Lower leg skin (tissue), 4 donors: ENCODE data around the gene DNASE1L3. TPM values are rescaled to one million over a fixed set of nuclear protein-coding genes. Genes with fewer than 3 reads are reported as not detected.

Experiments used
- DNase-seq, 2 donors: peaks; one replicate each; pipeline ENCODE4 v3.0.0-alpha.2; 2019; ENCODE audit warnings: low spot score in 2 of 2
- H3K4me3 ChIP-seq: fragments of 200-600 bp; sonication (generic); 2 replicates; pipeline ENCODE4 v1.5.1; 2017; ENCODE audit warnings: mild to moderate bottlenecking, low read depth; ENCODE audit not compliant: poor library complexity, severe bottlenecking
- POLR2A ChIP-seq, 2 donors: fragments of 450-650 bp; IDR thresholded peaks; one replicate each; pipeline ENCODE4 v1.6.1; 2016 to 2017; ENCODE audit warnings: antibody characterized with exemption in 2 of 2, mild to moderate bottlenecking in 1 of 2, moderate library complexity in 1 of 2
- WGBS, 2 donors: methylation state at CpG; one replicate each; pipeline ENCODE4 v1.1.5; 2018; 5-methylcytosine and 5-hydroxymethylcytosine counted together
- intact Hi-C: fragments of 100-400 bp; cut with DNase I; formaldehyde crosslinking; loops from one replicate; pipeline ENCODE4 v1.15.0; 2023; ENCODE audit warnings: low total_unique reads
- total RNA-seq, 4 donors: library from RNA; depleted of rRNA; stranded (reverse); fragments of >200 nt; gene quantifications; one replicate each; pipeline ENCODE4 v1.1.0, GENCODE V29; 2016
- TF ChIP-seq, protein P1 (sequence below), 3 donors: fragments of 450-650 bp; IDR thresholded peaks; one replicate each; pipeline ENCODE4 v1.5.1; 2016; ENCODE audit warnings: antibody characterized with exemption in 3 of 3, mild to moderate bottlenecking in 3 of 3, moderate library complexity in 2 of 3

The DNASE1L3 gene
- total RNA-seq, 4 donors from 2014 or later, result 0.76 to 8.1 (median 3.1) TPM

DNA sequence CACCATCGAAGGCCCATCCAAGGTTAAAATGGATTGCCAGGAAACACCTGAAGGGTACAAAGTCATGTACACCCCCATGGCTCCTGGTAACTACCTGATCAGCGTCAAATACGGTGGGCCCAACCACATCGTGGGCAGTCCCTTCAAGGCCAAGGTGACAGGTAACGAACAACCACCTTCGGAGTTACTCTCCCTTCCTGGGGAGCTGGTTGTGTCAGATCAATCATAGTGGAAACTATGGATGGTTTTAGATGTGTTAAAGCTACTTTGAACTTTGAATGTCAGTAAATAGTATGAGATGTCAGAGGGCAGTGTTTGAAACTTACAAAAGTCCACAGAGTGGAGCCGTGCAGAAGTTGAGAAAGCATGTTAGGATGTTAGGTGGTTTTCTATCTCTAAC is 42.3 kb downstream of the DNASE1L3 start:
- H3K4me3 ChIP-seq, result no peak overlapping the region
- 76 to 93% methylated on average over 7 of the region's 7 CpGs for WGBS, 2 donors
- DNase-seq, result no peak
- TF ChIP-seq, protein P1, sequence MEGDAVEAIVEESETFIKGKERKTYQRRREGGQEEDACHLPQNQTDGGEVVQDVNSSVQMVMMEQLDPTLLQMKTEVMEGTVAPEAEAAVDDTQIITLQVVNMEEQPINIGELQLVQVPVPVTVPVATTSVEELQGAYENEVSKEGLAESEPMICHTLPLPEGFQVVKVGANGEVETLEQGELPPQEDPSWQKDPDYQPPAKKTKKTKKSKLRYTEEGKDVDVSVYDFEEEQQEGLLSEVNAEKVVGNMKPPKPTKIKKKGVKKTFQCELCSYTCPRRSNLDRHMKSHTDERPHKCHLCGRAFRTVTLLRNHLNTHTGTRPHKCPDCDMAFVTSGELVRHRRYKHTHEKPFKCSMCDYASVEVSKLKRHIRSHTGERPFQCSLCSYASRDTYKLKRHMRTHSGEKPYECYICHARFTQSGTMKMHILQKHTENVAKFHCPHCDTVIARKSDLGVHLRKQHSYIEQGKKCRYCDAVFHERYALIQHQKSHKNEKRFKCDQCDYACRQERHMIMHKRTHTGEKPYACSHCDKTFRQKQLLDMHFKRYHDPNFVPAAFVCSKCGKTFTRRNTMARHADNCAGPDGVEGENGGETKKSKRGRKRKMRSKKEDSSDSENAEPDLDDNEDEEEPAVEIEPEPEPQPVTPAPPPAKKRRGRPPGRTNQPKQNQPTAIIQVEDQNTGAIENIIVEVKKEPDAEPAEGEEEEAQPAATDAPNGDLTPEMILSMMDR (IDR thresholded peaks at IDR 0.05), result no peak
- intact Hi-C loops, result no loop called here

DNA sequence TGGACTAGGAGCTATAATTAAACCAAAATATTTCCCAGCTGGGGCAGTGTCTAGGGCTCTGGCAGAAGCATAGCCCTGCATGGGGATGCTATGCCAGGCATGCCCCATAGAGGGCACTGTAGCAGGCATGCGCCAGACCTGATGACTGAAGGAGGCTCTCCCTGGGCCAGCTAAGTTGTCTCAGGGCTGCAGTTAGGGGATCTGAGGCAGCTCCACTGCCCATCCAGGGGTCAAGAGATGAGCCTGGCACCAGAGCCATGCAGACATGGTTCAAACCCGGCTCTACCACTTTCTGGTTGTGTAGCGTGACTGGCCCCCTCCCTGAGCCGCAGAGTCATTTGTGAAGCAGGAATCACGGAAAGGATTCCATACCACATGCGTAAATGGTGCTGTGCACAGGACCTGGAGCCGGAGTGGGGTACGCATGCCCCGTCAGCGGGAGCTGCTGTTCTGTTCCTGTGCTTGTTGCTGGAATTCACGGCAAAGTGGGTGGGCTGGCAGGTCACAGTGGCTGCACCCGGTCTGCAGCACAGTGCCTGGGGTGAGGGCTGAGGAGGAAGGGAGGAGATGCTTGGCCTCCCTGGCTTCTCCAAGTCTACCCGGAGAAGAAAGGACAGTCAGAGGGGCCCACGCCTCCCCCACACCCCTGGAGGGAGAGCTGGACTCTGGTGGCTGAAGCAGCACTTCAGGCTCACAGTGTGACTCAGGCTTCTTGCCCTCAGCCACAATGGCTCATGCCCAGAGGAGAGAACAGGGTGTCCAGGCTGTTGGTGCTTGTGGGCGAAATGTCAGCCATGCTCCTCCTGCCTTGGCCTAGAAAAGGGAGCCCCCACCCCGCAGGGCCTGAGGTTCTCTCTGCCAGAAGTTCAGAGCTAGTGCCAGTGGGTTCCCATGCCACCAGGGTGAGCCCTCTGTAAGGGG is 43.1 kb downstream of the DNASE1L3 start:
- H3K4me3 ChIP-seq, result no peak overlapping the region
- DNase-seq, result no peak
- 78 to 87% methylated on average over 15 to 16 of the region's 16 CpGs for whole genome bisulfite sequencing, 2 donors
- intact Hi-C loops, result no loop called here
- TF ChIP-seq, protein P1 (IDR thresholded peaks at IDR 0.05), result peak in 1 of 3 donors; percentile 42
- no peak for TF ChIP-seq POLR2A (IDR thresholded peaks at IDR 0.05)

DNA sequence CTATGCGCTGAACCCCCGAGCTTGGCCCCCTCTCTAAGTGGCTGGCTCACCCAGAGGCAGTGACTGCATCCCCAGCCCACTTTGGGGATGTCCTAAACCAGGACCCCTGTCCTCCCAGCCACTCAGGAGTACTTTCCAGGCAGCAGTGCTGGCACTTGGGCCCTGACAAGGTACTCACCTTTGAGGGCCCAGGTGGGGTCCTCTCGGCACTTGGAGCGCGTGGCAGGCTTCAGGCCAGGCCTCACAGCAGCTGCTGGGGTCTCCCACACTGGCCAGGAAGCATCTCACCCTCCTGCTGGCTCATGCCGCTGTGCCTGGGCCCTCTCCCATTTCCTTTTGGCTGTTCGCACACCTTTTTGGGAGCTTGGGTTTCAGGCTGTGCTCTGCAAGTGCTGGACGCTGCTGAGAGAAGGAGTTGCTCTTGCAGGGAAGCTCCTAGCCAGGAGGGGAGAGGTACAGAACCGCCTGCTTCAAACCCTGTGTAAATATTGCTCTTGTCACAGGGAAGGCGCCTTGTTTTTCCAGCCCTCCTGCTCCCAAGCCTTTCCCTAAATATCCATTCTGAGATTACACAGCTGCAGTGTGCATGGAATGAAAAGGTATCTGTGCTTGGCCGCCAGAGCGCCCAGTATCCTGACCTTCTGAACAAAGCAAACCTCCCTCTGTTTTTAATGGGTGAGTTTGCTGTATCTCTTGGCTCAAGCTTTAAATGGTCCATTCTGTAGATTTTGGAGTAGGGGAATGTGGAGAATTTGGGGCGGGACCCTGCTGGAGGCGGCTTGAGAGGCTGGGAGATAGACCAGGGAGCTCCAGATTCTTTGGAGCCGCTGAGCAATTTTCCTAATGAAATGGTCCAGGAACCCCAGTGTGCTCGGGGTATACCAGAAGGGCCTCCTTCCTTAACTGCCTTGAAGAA is 45.6 kb downstream of the DNASE1L3 start:
- TF ChIP-seq POLR2A (IDR thresholded peaks at IDR 0.05), result no peak
- TF ChIP-seq, protein P1 (IDR thresholded peaks at IDR 0.05), result no peak
- H3K4me3 ChIP-seq, result no peak overlapping the region
- 79% methylated on average over 16 of the region's 16 CpGs for WGBS, 2 donors
- intact Hi-C loops, result no loop called here
- no peak for DNase-seq

DNA sequence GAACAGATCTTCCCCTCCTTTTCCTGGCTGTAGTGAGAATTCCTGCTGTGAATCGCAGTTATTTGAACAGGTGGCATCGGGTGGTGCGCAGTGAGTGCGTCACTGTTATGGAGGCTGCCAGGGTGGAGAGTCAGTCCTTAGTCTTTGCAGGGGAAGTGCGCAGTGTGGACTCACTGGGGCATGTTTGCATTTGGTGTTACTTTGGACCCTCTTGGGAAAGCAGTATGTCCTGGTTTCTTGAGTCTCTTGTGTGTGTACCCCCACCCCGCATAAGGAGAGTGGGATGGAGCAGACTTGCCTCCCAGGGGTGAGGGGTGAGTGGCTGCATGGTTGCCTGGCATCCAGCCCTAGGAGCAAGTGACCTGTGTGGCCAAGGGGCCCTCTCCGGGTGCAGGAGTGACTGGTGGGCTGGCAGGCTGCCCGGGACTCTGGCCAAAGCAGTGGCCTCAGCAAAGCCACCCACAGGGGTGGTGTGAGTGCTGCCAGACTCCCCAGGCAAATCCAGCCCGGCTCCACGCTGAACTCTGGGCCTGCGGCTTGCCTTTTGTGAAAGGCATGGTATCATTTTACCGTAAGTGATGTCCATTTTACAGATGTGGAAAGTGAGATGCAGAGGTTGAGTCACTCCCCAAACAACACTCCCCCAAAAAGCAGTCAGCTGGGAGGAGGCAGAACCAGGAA is 46.4 kb downstream of the DNASE1L3 start:
- no peak for DNase-seq
- no peak overlapping the region for H3K4me3 ChIP-seq
- 73 to 76% methylated on average over 11 to 12 of the region's 12 CpGs for WGBS, 2 donors
- TF ChIP-seq POLR2A (IDR thresholded peaks at IDR 0.05), result no peak
- TF ChIP-seq, protein P1 (IDR thresholded peaks at IDR 0.05), result no peak
- intact Hi-C loops, result no loop called here

DNA sequence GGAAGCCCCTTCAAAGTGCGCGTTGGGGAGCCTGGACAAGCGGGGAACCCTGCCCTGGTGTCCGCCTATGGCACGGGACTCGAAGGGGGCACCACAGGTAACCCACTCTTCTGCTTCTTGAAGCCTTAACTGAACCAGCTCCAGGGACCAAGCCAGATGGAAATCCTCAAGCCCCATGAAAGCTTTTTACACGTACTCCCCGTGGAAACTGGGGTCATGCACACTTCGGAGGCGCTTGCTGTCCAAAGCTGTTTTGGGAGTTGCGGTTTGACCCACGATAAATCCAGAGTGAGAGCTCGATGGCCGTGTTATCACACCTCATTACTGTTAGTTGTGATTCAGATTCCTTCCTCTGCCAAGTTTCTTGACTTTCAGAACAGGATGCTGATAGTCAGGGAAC is 47.5 kb downstream of the DNASE1L3 start:
- no peak for TF ChIP-seq POLR2A (IDR thresholded peaks at IDR 0.05)
- TF ChIP-seq, protein P1 (IDR thresholded peaks at IDR 0.05), result no peak
- intact Hi-C loops, result no loop called here
- no peak overlapping the region for H3K4me3 ChIP-seq
- DNase-seq, result no peak
- 92 to 93% methylated on average over 14 of the region's 14 CpGs for WGBS, 2 donors
